SK-N-SH treated with all-trans-retinoic acid at 6 μM for 48 hours (cell line): ENCODE results near the gene IFNA2.

Source experiments
- ATAC-seq: fragments of 200-7000 bp; cut with Tn5 transposase; 3 replicates; pipeline ENCODE4 v1.9.1; 2020; ENCODE audit warnings: mild to moderate bottlenecking, moderate library complexity
- CSDC2 ChIP-seq: fragments of 250-450 bp; sonication (Bioruptor Pico); IDR thresholded peaks from 2 replicates; pipeline ENCODE4 v1.5.0; 2020; ENCODE audit warnings: mild to moderate bottlenecking, moderate library complexity
- CSRNP3 ChIP-seq: fragments of 250-450 bp; sonication (Bioruptor Pico); IDR thresholded peaks from 2 replicates; pipeline ENCODE4 v1.5.1; 2021; ENCODE audit warnings: mild to moderate bottlenecking, moderate library complexity
- GLIS3 ChIP-seq: fragments of 250-450 bp; sonication (Bioruptor Pico); IDR thresholded peaks from 2 replicates; pipeline ENCODE4 v1.5.0; 2020; ENCODE audit warnings: mild to moderate bottlenecking, moderate library complexity
- PATZ1 ChIP-seq: fragments of 250-450 bp; sonication (Bioruptor Pico); IDR thresholded peaks from 2 replicates; pipeline ENCODE4 v1.8.0; 2020; ENCODE audit warnings: mild to moderate bottlenecking, moderate library complexity, borderline replicate concordance
- POU6F1 ChIP-seq: fragments of 250-450 bp; sonication (Bioruptor Pico); IDR thresholded peaks from 2 replicates; pipeline ENCODE4 v1.8.0; 2021; ENCODE audit warnings: low read depth, mild to moderate bottlenecking, moderate library complexity, borderline replicate concordance
- TOX ChIP-seq: fragments of 250-450 bp; sonication (Bioruptor Pico); IDR thresholded peaks from 2 replicates; pipeline ENCODE4 v1.8.0; 2021; ENCODE audit warnings: mild to moderate bottlenecking, moderate library complexity, borderline replicate concordance
- ZC3H10 ChIP-seq: fragments of 250-450 bp; sonication (Bioruptor Pico); IDR thresholded peaks from 2 replicates; pipeline ENCODE4 v1.5.1; 2021; ENCODE audit warnings: mild to moderate bottlenecking, moderate library complexity

Gene IFNA2

GRCh38 chr9:21334701-21335632, 50.2 kb downstream of the IFNA2 start, which contains the start of gene KLHL9:
Gene KLHL9, minus strand, starts transcription at chr9:21335404. Its CDS starts 545 bp downstream, at chr9:21334859.
- no peak for TF ChIP-seq ZC3H10 (CRISPR knock-in tag)
- TF ChIP-seq PATZ1 (CRISPR knock-in tag) = no peak
- no peak for TF ChIP-seq TOX
- no peak for TF ChIP-seq CSDC2 (CRISPR knock-in tag)
- TF ChIP-seq GLIS3 (CRISPR knock-in tag) = no peak
- TF ChIP-seq CSRNP3 (CRISPR knock-in tag) = no peak
- no peak for TF ChIP-seq POU6F1 (CRISPR knock-in tag)
- ATAC-seq = peak; percentile 98
